Activated CD8-positive, alpha-beta T cell treated with anti-CD3 and anti-CD28 coated beads, Interleukin-2, amount 10 ng/mL, durations not matched to agents 7 days and 5 days (primary cell): ENCODE data around the gene KCNMA1. TPM values are rescaled to one million over a fixed set of nuclear protein-coding genes. Genes with fewer than 3 reads are reported as not detected.

Experiments used
- ATAC-seq: fragments of 150-1000 bp; cut with Tn5 transposase; one replicate; pipeline ENCODE4 v1.10.0; 2021; ENCODE audit warnings: moderate library complexity
- CTCF ChIA-PET: fragments of 350-600 bp; sonication (Branson Sonifier 250); formaldehyde crosslinking; loops from one replicate; lab custom pipeline; 2021; ENCODE audit warnings: antibody characterized with exemption; lab: Charles Lee
- POLR2A ChIA-PET: fragments of 350-600 bp; sonication (Branson Sonifier 250); formaldehyde crosslinking; loops from one replicate; lab custom pipeline; 2021; ENCODE audit warnings: antibody characterized with exemption; lab: Charles Lee
- DNase-seq: peaks from one replicate; pipeline ENCODE4 v3.0.0-alpha.2; 2020
- H3K27ac Mint-ChIP-seq: one replicate; pipeline ENCODE4 v1.8.0; 2021; ENCODE audit warnings: mild to moderate bottlenecking, mixed read lengths
- H3K27me3 Mint-ChIP-seq: one replicate; pipeline ENCODE4 v1.8.0; 2021; ENCODE audit warnings: low read depth, mixed read lengths
- H3K36me3 Mint-ChIP-seq: one replicate; pipeline ENCODE4 v1.8.0; 2021; ENCODE audit warnings: low read depth, mixed read lengths
- H3K4me1 Mint-ChIP-seq: one replicate; pipeline ENCODE4 v1.8.0; 2021; ENCODE audit warnings: low read depth, mixed read lengths
- H3K4me3 Mint-ChIP-seq: one replicate; pipeline ENCODE4 v1.8.0; 2021; ENCODE audit warnings: mild to moderate bottlenecking, mixed read lengths
- H3K9me3 Mint-ChIP-seq: one replicate; pipeline ENCODE4 v1.8.0; 2022; ENCODE audit warnings: mixed read lengths; ENCODE audit not compliant: insufficient read depth
- total RNA-seq, 2 experiments: library from RNA; stranded (reverse); gene quantifications; one replicate each; pipeline ENCODE4 v1.2.3, GENCODE V29; 2021

Gene KCNMA1
- total RNA-seq, 2 experiments from 2014 or later = 0.16 TPM

DNA sequence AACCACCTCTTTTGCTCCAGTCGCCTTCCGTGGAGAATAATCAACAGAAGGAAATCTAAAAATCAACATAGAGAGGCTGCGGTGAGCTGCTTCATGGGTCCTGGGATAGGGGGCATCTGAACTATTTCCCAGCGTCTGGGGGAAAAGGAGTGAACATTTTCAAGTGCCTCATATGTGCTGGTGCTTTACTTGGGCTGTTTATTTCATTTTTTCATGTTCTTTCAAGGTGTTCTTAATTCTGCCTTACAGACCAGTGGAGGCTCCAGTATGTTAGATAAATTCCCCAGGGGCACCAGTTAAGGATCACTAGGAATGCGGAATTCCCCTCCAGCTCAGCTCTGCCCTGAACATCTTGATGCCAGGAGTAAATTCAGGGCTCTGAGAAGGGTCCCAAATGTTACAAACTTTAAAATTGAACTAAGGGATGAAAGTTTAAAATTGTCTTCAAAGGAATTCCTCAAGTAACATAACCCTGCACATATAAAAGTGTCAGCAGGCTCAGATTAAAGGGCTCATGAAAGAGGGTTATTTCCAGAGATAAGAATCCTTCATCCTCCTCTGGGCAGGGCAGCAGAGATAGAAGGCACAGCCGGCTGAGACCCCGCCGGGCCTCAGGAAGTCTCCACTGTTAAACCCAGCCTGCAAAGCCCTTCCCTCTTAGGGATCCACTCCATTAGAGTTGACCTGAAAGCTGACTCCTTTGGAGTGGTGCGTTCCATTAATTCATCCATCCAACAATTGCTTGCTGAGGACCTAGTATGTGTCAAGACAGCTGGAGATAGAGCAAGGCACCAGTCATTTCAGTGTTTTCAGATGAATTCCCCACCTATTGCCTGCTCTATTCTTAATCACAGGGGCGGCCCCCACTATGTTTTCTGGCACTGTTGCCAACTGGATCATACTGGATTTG, 345.8 kb downstream of the KCNMA1 start:
- ChIA-PET CTCF (no interaction called here), POLR2A (no interaction called here)
- Mint-ChIP-seq H3K36me3 (no peaks in the 10 kb centered on the region), H3K27ac (no peak overlapping the region), H3K4me1 (peaks cover 3% of the 10 kb centered on the region), H3K27me3 (peaks cover 24% of the 10 kb centered on the region), H3K4me3 (no peak overlapping the region), H3K9me3 (no peaks in the 10 kb centered on the region)
- ATAC-seq (no peak), DNase-seq (no peak)

DNA sequence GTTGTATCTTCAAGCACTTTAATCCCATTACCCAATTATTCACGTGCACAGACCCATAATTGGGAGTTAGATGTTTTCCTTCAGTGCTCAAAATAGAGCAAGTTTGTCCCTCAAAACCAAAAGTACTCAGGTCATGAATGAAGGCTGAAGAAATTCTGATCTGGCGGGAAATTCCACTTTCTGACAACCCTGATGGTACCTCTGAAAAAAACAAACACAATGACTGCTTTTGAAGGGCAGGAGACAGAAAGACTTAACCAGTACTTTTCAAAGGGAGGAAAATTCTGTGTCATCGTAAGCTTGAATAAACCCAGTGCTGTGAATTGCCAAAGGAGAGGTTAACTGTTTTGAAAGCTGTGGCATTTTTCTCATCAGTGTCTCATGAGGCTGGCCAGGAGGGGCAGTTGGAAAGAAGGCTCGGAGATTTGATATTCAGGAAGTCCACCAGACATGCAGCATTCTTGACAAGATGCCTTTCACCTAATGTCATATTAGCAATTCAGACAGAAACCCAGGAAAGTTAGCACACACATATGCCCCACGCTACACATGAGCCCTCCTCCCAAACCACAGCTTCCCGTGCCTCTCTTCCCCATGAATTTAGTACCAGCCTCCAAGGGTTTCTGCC, 347.0 kb downstream of the KCNMA1 start:
- peaks cover 28% of the 10 kb centered on the region for H3K27me3 Mint-ChIP-seq
- ChIA-PET POLR2A (no interaction called here), CTCF (no interaction called here)
- no peaks in the 10 kb centered on the region for H3K9me3 Mint-ChIP-seq
- ATAC-seq (no peak), DNase-seq (no peak)
- H3K4me1 Mint-ChIP-seq = peaks cover 3% of the 10 kb centered on the region
- no peak overlapping the region for H3K4me3 Mint-ChIP-seq
- no peak overlapping the region for H3K27ac Mint-ChIP-seq
- no peaks in the 10 kb centered on the region for H3K36me3 Mint-ChIP-seq

GRCh38 chr10:77289790-77290189, 347.8 kb downstream of the KCNMA1 start:
- ChIA-PET POLR2A (no interaction called here), CTCF (no interaction called here)
- ATAC-seq (no peak), DNase-seq (no peak)
- Mint-ChIP-seq H3K4me3 (no peak overlapping the region), H3K9me3 (no peaks in the 10 kb centered on the region), H3K4me1 (peaks cover 3% of the 10 kb centered on the region), H3K27me3 (peaks cover 29% of the 10 kb centered on the region), H3K27ac (no peak overlapping the region), H3K36me3 (no peaks in the 10 kb centered on the region)

GRCh38 chr10:77289027-77289501, 348.5 kb downstream of the KCNMA1 start:
- H3K27me3 Mint-ChIP-seq = peaks cover 30% of the 10 kb centered on the region
- no peak for ATAC-seq
- DNase-seq = no peak
- H3K4me1 Mint-ChIP-seq = peaks cover 3% of the 10 kb centered on the region
- H3K36me3 Mint-ChIP-seq = no peaks in the 10 kb centered on the region
- no peak overlapping the region for H3K27ac Mint-ChIP-seq
- no peak overlapping the region for H3K4me3 Mint-ChIP-seq
- H3K9me3 Mint-ChIP-seq = no peaks in the 10 kb centered on the region
- ChIA-PET POLR2A (no interaction called here), CTCF (interaction anchor here (1.1 kb wide), 1 partner anchor 38 kb away, joined by 3 read pairs; no protein-coding TSS in a partner anchor)

- no peak overlapping the region for H3K27ac Mint-ChIP-seq
- ChIA-PET POLR2A (no interaction called here), CTCF (no interaction called here)
- H3K4me1 Mint-ChIP-seq = peaks cover 3% of the 10 kb centered on the region
- no peak overlapping the region for H3K4me3 Mint-ChIP-seq
- peaks cover 37% of the 10 kb centered on the region for H3K27me3 Mint-ChIP-seq
- H3K36me3 Mint-ChIP-seq = no peaks in the 10 kb centered on the region
- no peak for ATAC-seq
- H3K9me3 Mint-ChIP-seq = no peaks in the 10 kb centered on the region
- no peak for DNase-seq
These were observed 349.9 kb downstream of the KCNMA1 start for GRCh38 chr10:77287647-77288120.

- POLR2A ChIA-PET = no interaction called here
- no peaks in the 10 kb centered on the region for H3K36me3 Mint-ChIP-seq
These were observed 350.8 kb downstream of the KCNMA1 start for GRCh38 chr10:77286531-77287508.

DNA sequence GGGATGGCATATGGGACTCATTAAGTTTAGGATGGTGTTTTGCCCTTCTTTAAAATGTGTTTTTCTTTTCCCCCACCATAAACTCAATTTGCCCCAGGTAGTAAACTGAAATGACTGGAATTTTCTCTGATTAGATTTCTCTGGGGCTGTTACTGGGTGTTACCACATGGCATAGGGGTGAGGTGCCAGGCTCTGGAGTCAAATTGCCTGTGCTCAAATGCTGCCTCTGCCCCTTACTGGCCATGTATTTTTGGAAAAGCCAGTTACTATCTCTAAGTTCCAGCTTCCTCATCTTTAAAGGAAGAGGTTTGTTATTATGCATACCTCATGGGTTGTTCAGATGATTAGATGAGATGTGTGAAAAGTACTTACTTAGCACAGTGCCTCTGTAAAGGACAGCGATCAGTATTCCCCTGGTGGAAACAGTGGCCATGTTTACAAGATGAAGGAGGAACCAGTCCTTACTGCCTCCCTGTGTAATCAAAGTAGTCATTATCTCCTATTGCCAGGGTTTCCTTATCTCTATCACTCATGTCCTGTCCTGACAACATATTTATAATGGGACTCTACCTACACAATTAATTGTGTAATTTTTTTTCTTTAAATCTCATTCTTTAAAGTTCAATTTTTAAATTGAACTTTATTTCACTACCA, 352.0 kb downstream of the KCNMA1 start:
- H3K4me1 Mint-ChIP-seq = peaks cover 14% of the 10 kb centered on the region
- H3K27me3 Mint-ChIP-seq = peaks cover 46% of the 10 kb centered on the region
- ChIA-PET POLR2A (no interaction called here), CTCF (no interaction called here)
- no peaks in the 10 kb centered on the region for H3K36me3 Mint-ChIP-seq
- no peaks in the 10 kb centered on the region for H3K9me3 Mint-ChIP-seq
- no peak overlapping the region for H3K27ac Mint-ChIP-seq
- ATAC-seq = no peak
- DNase-seq = no peak
- no peak overlapping the region for H3K4me3 Mint-ChIP-seq

More at GRCh38 chr10:77286531-77287508, 350.8 kb downstream of the KCNMA1 start:
- no peak overlapping the region for H3K27ac Mint-ChIP-seq
- H3K4me3 Mint-ChIP-seq = no peak overlapping the region
- no peak for DNase-seq
- H3K9me3 Mint-ChIP-seq = no peaks in the 10 kb centered on the region
- peaks cover 42% of the 10 kb centered on the region for H3K27me3 Mint-ChIP-seq
- H3K4me1 Mint-ChIP-seq = peaks cover 8% of the 10 kb centered on the region
- CTCF ChIA-PET = no interaction called here
- no peak for ATAC-seq

GRCh38 chr10:77284797-77285196, 352.8 kb downstream of the KCNMA1 start:
- ChIA-PET CTCF (no interaction called here), POLR2A (no interaction called here)
- no peak for DNase-seq
- no peak overlapping the region for H3K27ac Mint-ChIP-seq
- peaks cover 3% of the 10 kb centered on the region for H3K9me3 Mint-ChIP-seq
- no peak for ATAC-seq
- H3K27me3 Mint-ChIP-seq = peaks cover 49% of the 10 kb centered on the region
- H3K4me3 Mint-ChIP-seq = no peak overlapping the region
- H3K4me1 Mint-ChIP-seq = peaks cover 16% of the 10 kb centered on the region
- no peaks in the 10 kb centered on the region for H3K36me3 Mint-ChIP-seq

DNA sequence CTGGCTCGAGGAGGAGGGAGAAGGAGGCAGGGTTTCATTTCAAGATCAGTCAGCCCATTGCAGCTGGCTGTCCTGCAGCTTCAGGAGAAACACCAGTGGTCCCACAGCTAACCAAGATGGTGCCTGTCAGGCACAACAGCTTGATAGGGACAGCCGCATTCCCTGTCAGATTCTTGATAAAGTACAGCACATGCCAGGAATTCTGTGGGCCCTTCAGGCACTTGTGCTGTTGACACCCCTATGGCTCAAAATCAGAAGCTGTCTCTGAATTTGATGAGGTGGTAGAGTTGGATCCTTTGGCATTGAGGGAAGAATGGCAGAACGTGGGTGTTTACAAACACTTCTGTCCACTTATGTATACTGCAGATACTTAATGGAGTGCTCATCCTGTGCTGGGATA, 354.3 kb downstream of the KCNMA1 start:
- no peak for ATAC-seq
- POLR2A ChIA-PET = no interaction called here

DNA sequence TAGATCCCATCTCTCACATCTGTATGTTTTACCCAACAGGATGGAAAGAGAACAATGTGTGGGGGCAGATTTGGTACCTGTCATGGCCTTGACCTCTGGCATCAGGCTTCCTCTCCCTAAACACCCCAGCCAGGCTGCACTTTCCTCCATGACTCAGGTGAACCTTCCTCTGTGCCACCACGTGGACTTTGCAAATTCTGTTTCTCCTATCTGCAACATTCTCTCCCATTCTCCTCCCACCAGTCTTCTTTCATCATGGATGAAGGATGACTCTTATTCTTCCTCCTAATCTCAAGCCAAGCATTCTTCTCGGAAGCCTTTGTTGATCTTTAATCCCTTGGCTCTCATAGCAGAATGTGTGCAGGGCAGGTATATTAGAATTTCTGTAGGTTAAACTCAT, 355.4 kb downstream of the KCNMA1 start:
- POLR2A ChIA-PET = no interaction called here
- H3K4me1 Mint-ChIP-seq = peaks cover 25% of the 10 kb centered on the region
- peaks cover 10% of the 10 kb centered on the region for H3K9me3 Mint-ChIP-seq
- H3K4me3 Mint-ChIP-seq = no peak overlapping the region
- CTCF ChIA-PET = no interaction called here
- ATAC-seq (no peak), DNase-seq (no peak)
- H3K27me3 Mint-ChIP-seq = peaks cover 47% of the 10 kb centered on the region
- no peaks in the 10 kb centered on the region for H3K36me3 Mint-ChIP-seq
- no peak overlapping the region for H3K27ac Mint-ChIP-seq

More for the DNA sequence above, 354.3 kb downstream of the KCNMA1 start:
- Mint-ChIP-seq H3K4me3 (no peak overlapping the region), H3K9me3 (peaks cover 10% of the 10 kb centered on the region), H3K27ac (no peak overlapping the region), H3K4me1 (peaks cover 25% of the 10 kb centered on the region), H3K27me3 (peaks cover 48% of the 10 kb centered on the region), H3K36me3 (no peaks in the 10 kb centered on the region)
- no peak for DNase-seq
- CTCF ChIA-PET = no interaction called here

- H3K4me1 Mint-ChIP-seq = peaks cover 25% of the 10 kb centered on the region
- H3K9me3 Mint-ChIP-seq = peaks cover 10% of the 10 kb centered on the region
- DNase-seq (peak; percentile 23), ATAC-seq (peak; percentile 55)
- H3K4me3 Mint-ChIP-seq = no peak overlapping the region
- ChIA-PET CTCF (no interaction called here), POLR2A (no interaction called here)
- H3K27me3 Mint-ChIP-seq = peaks cover 42% of the 10 kb centered on the region
- H3K36me3 Mint-ChIP-seq = no peaks in the 10 kb centered on the region
- no peak overlapping the region for H3K27ac Mint-ChIP-seq
These were observed 355.9 kb downstream of the KCNMA1 start for GRCh38 chr10:77281719-77282118.
